ENCODE measurements around the gene TAS2R40. TPM values are rescaled to one million over a fixed set of nuclear protein-coding genes. Genes with fewer than 3 reads are reported as not detected.
"Not testable (repeated sequence)": the region's sequence is repeated elsewhere in the genome, so short reads cannot be mapped to it uniquely, and the experiment has no call there.

The TAS2R40 gene
- total and polyA plus RNA-seq, 2 donors (not counting 3 experiments of a cell fraction or from before 2014, with no cell fraction given), result not detected

DNA sequence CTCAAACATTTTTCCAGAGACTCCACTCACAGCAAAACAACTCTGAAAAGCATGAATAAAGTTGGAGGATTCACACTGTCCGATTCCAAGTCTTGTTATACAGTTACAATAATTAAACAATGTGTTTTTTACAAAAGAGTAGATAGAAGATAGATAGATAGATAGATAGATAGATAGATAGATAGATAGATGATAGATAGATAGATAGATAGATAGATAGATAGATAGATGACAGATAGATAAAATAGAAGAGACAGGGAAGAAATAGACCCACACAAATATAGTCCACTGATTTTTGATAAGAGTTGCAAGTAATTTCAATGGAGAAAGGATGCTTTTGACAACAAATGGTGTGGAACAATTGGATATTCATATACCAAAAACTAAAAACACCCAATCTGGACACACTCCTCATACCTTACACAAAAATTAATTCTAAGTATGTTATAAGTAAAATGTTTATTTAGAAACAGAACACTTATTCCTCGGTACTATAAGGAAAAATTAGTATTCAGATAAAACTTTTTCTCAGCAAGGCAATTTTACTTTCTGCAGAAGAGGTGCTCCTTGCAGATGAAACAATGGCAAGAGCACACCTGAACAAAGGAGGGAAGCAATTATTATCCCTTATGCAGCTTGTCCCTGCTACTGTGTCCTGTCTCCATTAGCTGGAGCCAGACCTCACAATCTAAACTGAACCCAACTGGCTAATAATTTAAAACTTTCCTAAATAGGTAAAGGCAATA is 44.3 kb upstream of the TAS2R40 start:
- CTCF ChIA-PET, result no interaction called here
- H3K4me3 ChIP-seq (replicated peaks in 1 of 3; ENCODE audit: insufficient read depth in 1 of 3, low read depth in 1 of 3, low read length in 3 of 3), result no peak overlapping the region
- no peaks in the 10 kb centered on the region for H3K27me3 ChIP-seq (ENCODE audit: control insufficient read depth in 2 of 2, insufficient read depth in 2 of 2, low read length in 2 of 2)
- no peak overlapping the region for H3K9ac ChIP-seq (replicated peaks; ENCODE audit: extremely low read depth, insufficient read depth, low read length)
- intact Hi-C loops (cut with micrococcal nuclease), result no loop called here
- H3K36me3 ChIP-seq (ENCODE audit: control insufficient read depth in 2 of 2, extremely low read depth in 1 of 2, insufficient read depth in 2 of 2, low read length in 2 of 2), result no peaks in the 10 kb centered on the region
- dilution Hi-C loops (cut with MboI; ENCODE audit: extremely low pct_ligation_motif_present, low sequenced_read_pairs), result no loop called here
- TF ChIP-seq EZH2 (IDR thresholded peaks at IDR 0.05; ENCODE audit: borderline replicate concordance, low read depth, low read length, severe bottlenecking) (no peak), JUN (IDR thresholded peaks at IDR 0.05; ENCODE audit: borderline replicate concordance, insufficient read depth, insufficient read length, low read depth) (no peak), POLR2AphosphoS5 (IDR thresholded peaks at IDR 0.05; ENCODE audit: insufficient read depth, low read depth, low read length) (no peak), POLR2A (IDR thresholded peaks at IDR 0.05; ENCODE audit: low read depth, low read length) (no peak), MYC (IDR thresholded peaks at IDR 0.05; ENCODE audit: low read depth, low read length) (no peak), FOS (IDR thresholded peaks at IDR 0.05; ENCODE audit: borderline replicate concordance, insufficient read depth, low read length) (no peak), GATA2 (IDR thresholded peaks at IDR 0.05; ENCODE audit: insufficient read depth, insufficient read length, low read depth, low read length) (no peak)
- TF ChIP-seq, protein P1, sequence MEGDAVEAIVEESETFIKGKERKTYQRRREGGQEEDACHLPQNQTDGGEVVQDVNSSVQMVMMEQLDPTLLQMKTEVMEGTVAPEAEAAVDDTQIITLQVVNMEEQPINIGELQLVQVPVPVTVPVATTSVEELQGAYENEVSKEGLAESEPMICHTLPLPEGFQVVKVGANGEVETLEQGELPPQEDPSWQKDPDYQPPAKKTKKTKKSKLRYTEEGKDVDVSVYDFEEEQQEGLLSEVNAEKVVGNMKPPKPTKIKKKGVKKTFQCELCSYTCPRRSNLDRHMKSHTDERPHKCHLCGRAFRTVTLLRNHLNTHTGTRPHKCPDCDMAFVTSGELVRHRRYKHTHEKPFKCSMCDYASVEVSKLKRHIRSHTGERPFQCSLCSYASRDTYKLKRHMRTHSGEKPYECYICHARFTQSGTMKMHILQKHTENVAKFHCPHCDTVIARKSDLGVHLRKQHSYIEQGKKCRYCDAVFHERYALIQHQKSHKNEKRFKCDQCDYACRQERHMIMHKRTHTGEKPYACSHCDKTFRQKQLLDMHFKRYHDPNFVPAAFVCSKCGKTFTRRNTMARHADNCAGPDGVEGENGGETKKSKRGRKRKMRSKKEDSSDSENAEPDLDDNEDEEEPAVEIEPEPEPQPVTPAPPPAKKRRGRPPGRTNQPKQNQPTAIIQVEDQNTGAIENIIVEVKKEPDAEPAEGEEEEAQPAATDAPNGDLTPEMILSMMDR (IDR thresholded peaks at IDR 0.05; ENCODE audit: extremely low read depth in 1 of 2, insufficient read depth in 1 of 2, low read depth in 1 of 2, low read length in 2 of 2), result no peak
- TF ChIP-seq, protein P2, sequence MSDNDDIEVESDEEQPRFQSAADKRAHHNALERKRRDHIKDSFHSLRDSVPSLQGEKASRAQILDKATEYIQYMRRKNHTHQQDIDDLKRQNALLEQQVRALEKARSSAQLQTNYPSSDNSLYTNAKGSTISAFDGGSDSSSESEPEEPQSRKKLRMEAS (IDR thresholded peaks at IDR 0.05; ENCODE audit: insufficient read depth, insufficient read length), result no peak
- FAIRE-seq (no peak), DNase-seq (ENCODE audit: low read depth, low spot score) (no peak)
- POLR2A ChIA-PET, result no interaction called here
- no peaks in the 10 kb centered on the region for H3K9me3 ChIP-seq (replicated peaks; ENCODE audit: control insufficient read depth, insufficient read depth, low read length)
- no peaks in the 10 kb centered on the region for H3K9me1 ChIP-seq (replicated peaks; ENCODE audit: control insufficient read depth, extremely low read depth, insufficient read depth, low read length)
- H3K4me2 ChIP-seq (ENCODE audit: insufficient read depth, low read length), result no peak overlapping the region
- no peaks in the 10 kb centered on the region for H3K4me1 ChIP-seq (ENCODE audit: control insufficient read depth, extremely low read depth, insufficient read depth, low read length)
- BruUV-seq (replicated peaks), result no TSS peak
- no peaks in the 10 kb centered on the region for H3K79me2 ChIP-seq (ENCODE audit: control insufficient read depth, insufficient read depth, low read length)
- no peak overlapping the region for H2AFZ ChIP-seq (ENCODE audit: low read depth, low read length)
- no peaks in the 10 kb centered on the region for H4K20me1 ChIP-seq (replicated peaks; ENCODE audit: control insufficient read depth, extremely low read depth, insufficient read depth, low read length)
- H3K27ac ChIP-seq (ENCODE audit: insufficient read depth, low read depth, low read length), result no peak overlapping the region

DNA sequence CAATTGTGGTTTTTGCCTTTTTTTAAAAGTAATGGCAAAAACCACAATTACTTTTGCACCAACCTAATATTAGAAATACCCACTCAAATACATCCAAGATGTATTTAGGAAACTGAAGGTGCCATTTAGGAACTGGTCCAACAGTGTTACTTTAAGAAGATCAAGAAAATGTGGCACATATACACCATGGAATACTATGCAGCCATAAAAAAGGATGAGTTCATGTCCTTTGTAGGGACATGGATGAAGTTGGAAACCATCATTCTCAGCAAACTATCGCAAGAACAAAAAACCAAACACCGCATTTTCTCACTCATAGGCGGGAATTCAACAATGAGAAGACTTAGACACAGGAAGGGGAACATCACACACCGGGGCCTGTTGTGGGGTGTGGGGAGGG is 41.1 kb upstream of the TAS2R40 start:
- H3K4me3 ChIP-seq (replicated peaks in 1 of 3; ENCODE audit: insufficient read depth in 1 of 3, low read depth in 1 of 3, low read length in 3 of 3); H2AFZ ChIP-seq (ENCODE audit: low read depth, low read length); H4K20me1 ChIP-seq (replicated peaks; ENCODE audit: control insufficient read depth, extremely low read depth, insufficient read depth, low read length); dilution Hi-C loops (cut with MboI; ENCODE audit: extremely low pct_ligation_motif_present, low sequenced_read_pairs); H3K4me2 ChIP-seq (ENCODE audit: insufficient read depth, low read length); H3K9me1 ChIP-seq (replicated peaks; ENCODE audit: control insufficient read depth, extremely low read depth, insufficient read depth, low read length); H3K27me3 ChIP-seq (ENCODE audit: control insufficient read depth in 2 of 2, insufficient read depth in 2 of 2, low read length in 2 of 2); H3K9me3 ChIP-seq (replicated peaks; ENCODE audit: control insufficient read depth, insufficient read depth, low read length); DNase-seq (ENCODE audit: low read depth, low spot score); H3K27ac ChIP-seq (ENCODE audit: insufficient read depth, low read depth, low read length); FAIRE-seq; intact Hi-C loops (cut with micrococcal nuclease); H3K36me3 ChIP-seq (ENCODE audit: control insufficient read depth in 2 of 2, extremely low read depth in 1 of 2, insufficient read depth in 2 of 2, low read length in 2 of 2); H3K4me1 ChIP-seq (ENCODE audit: control insufficient read depth, extremely low read depth, insufficient read depth, low read length); H3K9ac ChIP-seq (replicated peaks; ENCODE audit: extremely low read depth, insufficient read depth, low read length); BruUV-seq (replicated peaks); POLR2A ChIA-PET; H3K79me2 ChIP-seq (ENCODE audit: control insufficient read depth, insufficient read depth, low read length): not testable (repeated sequence)
- CTCF ChIA-PET, result interaction anchor here (2.6 kb wide), 1 partner anchor 35 kb away, joined by 6 read pairs; no protein-coding TSS in a partner anchor

Data from endothelial cell of umbilical vein (primary cell).